ENCODE data around the gene NFATC3.

The NFATC3 gene

GRCh38 chr16:68070806-68071517, 14.2 kb upstream of the NFATC3 start:
- H3K36me3 ChIP-seq: peaks cover 26% of the 10 kb centered on the region
- H3K4me3 ChIP-seq (ENCODE audit: low read depth, low read length): no peak overlapping the region
- TF ChIP-seq CTCF (IDR thresholded peaks at IDR 0.05; ENCODE audit: low read depth, low read length): no peak
- H3K27me3 ChIP-seq: no peaks in the 10 kb centered on the region
- no peak for DNase-seq
- H3K4me1 ChIP-seq: no peaks in the 10 kb centered on the region
- no peaks in the 10 kb centered on the region for H3K9me3 ChIP-seq

- H3K36me3 ChIP-seq: peaks cover 27% of the 10 kb centered on the region
- no peak for DNase-seq
- H3K4me3 ChIP-seq (ENCODE audit: low read depth, low read length): no peak overlapping the region
- no peaks in the 10 kb centered on the region for H3K27me3 ChIP-seq
- H3K9me3 ChIP-seq: no peaks in the 10 kb centered on the region
- H3K4me1 ChIP-seq: no peaks in the 10 kb centered on the region
- no peak for TF ChIP-seq CTCF (IDR thresholded peaks at IDR 0.05; ENCODE audit: low read depth, low read length)
Observed at GRCh38 chr16:68071518-68071901, 13.7 kb upstream of the NFATC3 start.

GRCh38 chr16:68072038-68072695, 13.0 kb upstream of the NFATC3 start:
- no peak for DNase-seq
- no peak overlapping the region for H3K4me3 ChIP-seq (ENCODE audit: low read depth, low read length)
- no peak for TF ChIP-seq CTCF (IDR thresholded peaks at IDR 0.05; ENCODE audit: low read depth, low read length)
- H3K36me3 ChIP-seq: peaks cover 27% of the 10 kb centered on the region
- no peaks in the 10 kb centered on the region for H3K27me3 ChIP-seq
- no peaks in the 10 kb centered on the region for H3K9me3 ChIP-seq
- H3K4me1 ChIP-seq: no peaks in the 10 kb centered on the region

- Histone ChIP-seq H3K27me3 (no peaks in the 10 kb centered on the region), H3K4me3 (ENCODE audit: low read depth, low read length) (no peak overlapping the region), H3K36me3 (peaks cover 33% of the 10 kb centered on the region), H3K4me1 (no peaks in the 10 kb centered on the region), H3K9me3 (no peaks in the 10 kb centered on the region)
- TF ChIP-seq CTCF (IDR thresholded peaks at IDR 0.05; ENCODE audit: low read depth, low read length): no peak
- DNase-seq: no peak
Observed at GRCh38 chr16:68073902-68074760, 11.0 kb upstream of the NFATC3 start.

GRCh38 chr16:68074850-68075555, 10.2 kb upstream of the NFATC3 start:
- Histone ChIP-seq H3K27me3 (no peaks in the 10 kb centered on the region), H3K4me1 (no peaks in the 10 kb centered on the region), H3K9me3 (no peaks in the 10 kb centered on the region), H3K36me3 (peaks cover 30% of the 10 kb centered on the region), H3K4me3 (ENCODE audit: low read depth, low read length) (no peak overlapping the region)
- DNase-seq: no peak
- no peak for TF ChIP-seq CTCF (IDR thresholded peaks at IDR 0.05; ENCODE audit: low read depth, low read length)
